Astrocyte (in vitro differentiated cells and primary cell): ENCODE measurements around the gene DPH2. TPM values are rescaled to one million over a fixed set of nuclear protein-coding genes. Genes with fewer than 3 reads are reported as not detected.
A peak's percentile ranks its signal among the peaks of the same experiment; 100 is the strongest.

Experiments
- DNase-seq: peaks from one replicate; pipeline ENCODE4 v3.0.0-alpha.2; 2010; ENCODE audit warnings: low read depth
- FAIRE-seq: peaks from 2 replicates; lab custom pipeline; 2011; peaks lifted over from hg19 to GRCh38; lab: Jason Lieb, UNC
- H2AFZ ChIP-seq: 2 replicates; pipeline ENCODE4 v1.6.0; 2012; ENCODE audit warnings: low read depth, low read length, inconsistent platforms
- H3K27ac ChIP-seq: 2 replicates; pipeline ENCODE4 v1.5.1; 2011; ENCODE audit warnings: low read depth, low read length, inconsistent platforms
- H3K27me3 ChIP-seq: 2 replicates; pipeline ENCODE4 v1.6.0; 2011; ENCODE audit warnings: low read length, inconsistent platforms; ENCODE audit not compliant: insufficient read depth
- H3K36me3 ChIP-seq: 2 replicates; pipeline ENCODE4 v1.5.1; 2011; ENCODE audit warnings: low read length, inconsistent platforms; ENCODE audit not compliant: insufficient read depth
- H3K4me1 ChIP-seq: 2 replicates; pipeline ENCODE4 v1.5.1; 2011; ENCODE audit warnings: low read length, inconsistent platforms; ENCODE audit not compliant: insufficient read depth
- H3K4me2 ChIP-seq: 2 replicates; pipeline ENCODE4 v1.6.0; 2012; ENCODE audit warnings: low read length, inconsistent platforms
- H3K4me3 ChIP-seq: 2 replicates; pipeline ENCODE4 v1.5.1; 2011; ENCODE audit warnings: low read depth, mild to moderate bottlenecking, low read length, inconsistent platforms; ENCODE audit not compliant: insufficient read depth
- H3K79me2 ChIP-seq: 2 replicates; pipeline ENCODE4 v1.6.0; 2012; ENCODE audit warnings: mild to moderate bottlenecking, low read length, inconsistent platforms; ENCODE audit not compliant: insufficient read depth
- H3K9ac ChIP-seq: 2 replicates; pipeline ENCODE4 v1.6.0; 2012; ENCODE audit warnings: mild to moderate bottlenecking, low read length, inconsistent platforms
- H3K9me3 ChIP-seq: 2 replicates; pipeline ENCODE4 v1.5.1; 2012; ENCODE audit warnings: low read depth, mild to moderate bottlenecking, low read length, inconsistent platforms; ENCODE audit not compliant: insufficient read depth
- H4K20me1 ChIP-seq: 2 replicates; pipeline ENCODE4 v1.6.0; 2012; ENCODE audit warnings: low read length, inconsistent platforms; ENCODE audit not compliant: insufficient read depth
- H3K27ac Mint-ChIP-seq: one replicate; pipeline ENCODE4 v1.8.0; 2021; ENCODE audit warnings: mild to moderate bottlenecking, mixed read lengths; ENCODE audit not compliant: unreplicated experiment
- H3K27me3 Mint-ChIP-seq: one replicate; pipeline ENCODE4 v1.8.0; 2021; ENCODE audit warnings: low read depth, mixed read lengths; ENCODE audit not compliant: unreplicated experiment
- H3K36me3 Mint-ChIP-seq: one replicate; pipeline ENCODE4 v1.8.0; 2021; ENCODE audit warnings: low read depth, mixed read lengths; ENCODE audit not compliant: unreplicated experiment
- H3K4me1 Mint-ChIP-seq: one replicate; pipeline ENCODE4 v1.8.0; 2021; ENCODE audit warnings: low read depth, mixed read lengths; ENCODE audit not compliant: unreplicated experiment
- H3K4me3 Mint-ChIP-seq: one replicate; pipeline ENCODE4 v1.8.0; 2021; ENCODE audit warnings: mild to moderate bottlenecking, moderate library complexity, mixed read lengths; ENCODE audit not compliant: unreplicated experiment
- H3K9me3 Mint-ChIP-seq: one replicate; pipeline ENCODE4 v1.8.0; 2021; ENCODE audit warnings: mild to moderate bottlenecking, mixed read lengths; ENCODE audit not compliant: unreplicated experiment
- CTCF ChIP-seq: IDR thresholded peaks from 2 replicates; pipeline ENCODE4 v1.5.1; 2011; ENCODE audit warnings: low read depth, mild to moderate bottlenecking, inconsistent platforms, low read length, moderate library complexity; ENCODE audit not compliant: insufficient read depth
- EZH2 ChIP-seq: IDR thresholded peaks from 2 replicates; pipeline ENCODE4 v1.6.1; 2012; ENCODE audit warnings: mild to moderate bottlenecking, low read length, inconsistent platforms; ENCODE audit not compliant: insufficient read depth
- total RNA-seq: library from RNA; stranded (reverse); gene quantifications from 2 replicates; pipeline ENCODE4 v1.2.1, GENCODE V29; 2021

DPH2 gene
- total RNA-seq, 1 donor from 2014 or later, result 31.6 TPM

- Mint-ChIP-seq H3K4me1 (peaks cover 36% of the 10 kb centered on the region), H3K4me3 (peak overlapping the region; percentile 88), H3K27me3 (no peaks in the 10 kb centered on the region), H3K36me3 (peaks cover 22% of the 10 kb centered on the region), H3K27ac (peak overlapping the region; percentile 85), H3K9me3 (no peaks in the 10 kb centered on the region)
- peaks cover 72% of the 10 kb centered on the region for H3K79me2 ChIP-seq
- H3K4me1 ChIP-seq, result peaks cover 49% of the 10 kb centered on the region
- no peak overlapping the region for H3K4me3 ChIP-seq
- no peaks in the 10 kb centered on the region for H3K9me3 ChIP-seq
- H3K27ac ChIP-seq, result no peak overlapping the region
- DNase-seq, result no peak
- TF ChIP-seq CTCF (no peak), EZH2 (no peak)
- no peak overlapping the region for H3K9ac ChIP-seq
- no peak overlapping the region for H2AFZ ChIP-seq
- no peaks in the 10 kb centered on the region for H3K27me3 ChIP-seq
- peak overlapping the region; percentile 97 for H3K4me2 ChIP-seq
- peaks cover 56% of the 10 kb centered on the region for H4K20me1 ChIP-seq
- H3K36me3 ChIP-seq, result peaks cover 24% of the 10 kb centered on the region
- no peak for FAIRE-seq
These were observed 7.8 kb downstream of the DPH2 start for GRCh38 chr1:43977376-43978263.

- DNase-seq (no peak), FAIRE-seq (no peak)
- H3K27ac Mint-ChIP-seq, result peak overlapping the region; percentile 85
- no peaks in the 10 kb centered on the region for H3K9me3 Mint-ChIP-seq
- H3K9me3 ChIP-seq, result no peaks in the 10 kb centered on the region
- H4K20me1 ChIP-seq, result peaks cover 62% of the 10 kb centered on the region
- no peaks in the 10 kb centered on the region for H3K27me3 ChIP-seq
- H3K79me2 ChIP-seq, result peaks cover 78% of the 10 kb centered on the region
- no peak overlapping the region for H3K27ac ChIP-seq
- peaks cover 24% of the 10 kb centered on the region for H3K36me3 ChIP-seq
- H3K4me1 ChIP-seq, result peaks cover 49% of the 10 kb centered on the region
- H2AFZ ChIP-seq, result no peak overlapping the region
- peak overlapping the region; percentile 97 for H3K4me2 ChIP-seq
- H3K4me3 Mint-ChIP-seq, result peak overlapping the region; percentile 88
- peaks cover 37% of the 10 kb centered on the region for H3K4me1 Mint-ChIP-seq
- no peak overlapping the region for H3K4me3 ChIP-seq
- TF ChIP-seq EZH2 (no peak), CTCF (no peak)
- H3K27me3 Mint-ChIP-seq, result no peaks in the 10 kb centered on the region
- H3K9ac ChIP-seq, result peak overlapping the region; percentile 84
- peaks cover 18% of the 10 kb centered on the region for H3K36me3 Mint-ChIP-seq
These were observed 8.4 kb downstream of the DPH2 start for GRCh38 chr1:43978264-43978550.
